A549 (cell line): ENCODE data around the gene STARD9.

Experiments
- CBX2 ChIP-seq: fragments of 200-600 bp; sonication (generic); IDR thresholded peaks from 2 replicates; pipeline ENCODE4 v1.6.1; 2016; ENCODE audit warnings: low read depth, mild to moderate bottlenecking, borderline replicate concordance
- EP300 ChIP-seq, 2 experiments: fragments of >200 bp; sonication (Bioruptor Twin); formaldehyde crosslinking; IDR thresholded peaks; 2 replicates in 1 of 2; 3 replicates in 1 of 2; pipeline ENCODE4 v1.6.1; 2016 to 2017
- POLR2A ChIP-seq: IDR thresholded peaks from 2 replicates; pipeline ENCODE4 v1.6.1; 2012; ENCODE audit warnings: mild to moderate bottlenecking, low read length
- SREBF2 ChIP-seq: fragments of 450-650 bp; IDR thresholded peaks from 2 replicates; pipeline ENCODE4 v1.6.1; 2014; ENCODE audit warnings: mild to moderate bottlenecking, moderate library complexity

DNA sequence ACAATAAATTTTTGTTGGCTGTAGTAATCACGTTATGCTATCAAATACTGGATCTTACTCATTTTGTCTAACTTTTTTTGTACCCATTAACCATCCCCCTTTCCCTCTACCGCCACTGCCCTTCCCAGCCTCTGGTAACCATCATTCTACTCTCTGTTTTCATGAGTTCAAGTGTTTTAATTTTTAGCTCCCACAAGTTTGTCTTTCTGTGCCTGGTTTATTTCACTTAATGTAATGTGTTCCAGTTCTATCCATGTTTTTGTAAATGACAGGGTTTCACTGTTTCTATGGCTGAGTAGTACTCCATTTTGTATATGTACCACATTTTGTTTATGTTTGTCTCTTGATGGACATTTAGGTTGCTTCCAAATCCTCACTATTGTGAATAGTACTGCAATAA is 52.1 kb downstream of the STARD9 start:
- no peak for TF ChIP-seq CBX2
- no peak for TF ChIP-seq SREBF2
- no peak for TF ChIP-seq EP300 (IDR thresholded peaks at IDR 0.05)
- TF ChIP-seq POLR2A: no peak
